IPS-15b (cell line): ENCODE data around the gene MIER3.

Experiments
- H3K27me3 ChIP-seq: one replicate; pipeline ENCODE4 v1.6.1; 2013; ENCODE audit warnings: low read length; ENCODE audit not compliant: control insufficient read depth, insufficient read depth
- H3K36me3 ChIP-seq: one replicate; pipeline ENCODE4 v1.6.1; 2013; ENCODE audit warnings: low read length; ENCODE audit not compliant: control insufficient read depth, insufficient read depth
- H3K4me1 ChIP-seq: one replicate; pipeline ENCODE4 v1.6.1; 2013; ENCODE audit warnings: mild to moderate bottlenecking, low read length; ENCODE audit not compliant: control insufficient read depth, insufficient read depth
- H3K4me3 ChIP-seq: one replicate; pipeline ENCODE4 v1.5.1; 2013; ENCODE audit warnings: low read depth, low read length
- H3K9ac ChIP-seq: one replicate; pipeline ENCODE4 v1.6.1; 2013; ENCODE audit warnings: low read depth, mild to moderate bottlenecking, low read length
- H3K9me3 ChIP-seq: one replicate; pipeline ENCODE4 v1.6.1; 2013; ENCODE audit warnings: mild to moderate bottlenecking, low read length; ENCODE audit not compliant: control insufficient read depth, insufficient read depth

MIER3 gene

GRCh38 chr5:56873056-56873455 lies 78.9 kb downstream of the MIER3 start:
- no peaks in the 10 kb centered on the region for H3K36me3 ChIP-seq

GRCh38 chr5:56871777-56872176 lies 80.1 kb downstream of the MIER3 start:
- Histone ChIP-seq H3K4me3 (no peak overlapping the region), H3K27me3 (no peaks in the 10 kb centered on the region), H3K4me1 (no peaks in the 10 kb centered on the region), H3K36me3 (no peaks in the 10 kb centered on the region), H3K9me3 (no peaks in the 10 kb centered on the region), H3K9ac (no peak overlapping the region)

More at GRCh38 chr5:56873056-56873455, 78.9 kb downstream of the MIER3 start:
- Histone ChIP-seq H3K9ac (no peak overlapping the region), H3K27me3 (no peaks in the 10 kb centered on the region), H3K4me3 (no peak overlapping the region), H3K4me1 (no peaks in the 10 kb centered on the region), H3K9me3 (no peaks in the 10 kb centered on the region)
